ENCODE measurements around the gene SEZ6.

The SEZ6 gene

DNA sequence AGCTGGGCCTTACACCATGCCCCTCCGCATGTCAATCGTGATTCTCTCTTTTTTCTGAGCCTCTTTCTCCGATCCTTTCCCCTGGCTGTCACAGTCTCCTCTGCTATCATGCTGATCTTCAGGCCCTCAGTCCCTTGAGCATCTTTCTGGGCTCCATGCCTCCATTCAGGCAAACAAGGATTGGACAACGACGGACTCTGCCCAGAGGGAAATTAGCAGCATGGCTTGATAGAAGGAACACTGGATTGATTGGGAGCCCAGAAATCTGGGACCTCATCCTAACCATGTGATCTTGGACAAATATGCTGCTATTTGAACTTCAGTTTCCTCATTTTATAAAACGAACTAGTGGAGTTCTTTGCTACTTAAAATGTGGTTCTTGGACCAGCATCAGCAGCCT, 35.0 kb downstream of the SEZ6 start:
- no peak for DNase-seq

DNA sequence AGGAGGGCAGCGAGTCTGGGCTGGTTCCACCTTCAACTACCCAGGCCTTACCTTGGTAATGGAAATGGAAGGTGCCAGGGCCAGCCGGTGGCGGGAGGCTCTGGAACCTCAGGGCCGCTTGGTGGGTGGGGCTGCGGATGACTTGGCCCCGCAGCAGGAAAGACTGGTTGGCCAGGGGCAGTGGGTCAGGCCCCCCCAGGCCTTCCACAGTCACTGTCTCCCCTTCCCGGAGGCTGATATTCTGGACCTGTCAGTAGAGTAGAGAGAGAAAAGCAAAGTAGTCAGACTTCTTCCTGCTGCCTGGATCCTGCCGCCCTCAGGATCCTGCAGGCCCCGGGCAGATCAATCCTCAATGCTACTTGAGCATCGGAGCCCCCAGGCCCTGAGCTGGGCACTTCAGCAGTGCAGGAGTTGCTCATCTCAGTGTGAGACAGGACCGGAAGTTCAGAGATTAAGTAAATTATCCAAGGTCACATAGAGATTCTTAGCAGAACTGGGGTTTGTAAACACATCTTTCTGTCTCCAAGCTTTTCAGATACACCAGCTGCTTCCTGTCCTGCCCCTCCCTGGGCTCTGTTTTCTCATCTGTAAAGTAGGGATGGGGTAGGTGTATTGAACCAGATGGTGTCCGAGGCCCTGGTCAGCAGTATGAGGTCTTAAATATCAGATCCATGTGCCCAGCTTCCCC, 36.0 kb downstream of the SEZ6 start:
- no peak for DNase-seq

DNA sequence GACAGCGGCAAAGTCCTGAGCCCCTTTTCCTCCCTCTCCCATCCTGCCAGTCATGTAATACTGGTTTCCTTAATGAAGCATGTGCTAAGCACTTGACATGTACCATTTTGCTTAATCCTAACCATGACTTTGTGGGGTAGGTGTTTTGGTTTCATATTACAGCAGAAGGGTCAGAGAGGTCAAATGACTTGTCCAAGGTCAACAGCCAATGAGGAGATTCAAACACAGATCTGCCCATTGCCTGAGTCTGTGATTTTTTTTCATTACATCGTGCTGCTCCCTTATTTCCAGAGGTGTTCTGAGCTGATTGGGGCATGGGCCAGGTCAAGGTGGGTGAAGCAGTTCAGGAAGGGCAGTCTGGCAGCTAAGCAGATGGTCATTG, 36.9 kb downstream of the SEZ6 start:
- no peak for DNase-seq

DNA sequence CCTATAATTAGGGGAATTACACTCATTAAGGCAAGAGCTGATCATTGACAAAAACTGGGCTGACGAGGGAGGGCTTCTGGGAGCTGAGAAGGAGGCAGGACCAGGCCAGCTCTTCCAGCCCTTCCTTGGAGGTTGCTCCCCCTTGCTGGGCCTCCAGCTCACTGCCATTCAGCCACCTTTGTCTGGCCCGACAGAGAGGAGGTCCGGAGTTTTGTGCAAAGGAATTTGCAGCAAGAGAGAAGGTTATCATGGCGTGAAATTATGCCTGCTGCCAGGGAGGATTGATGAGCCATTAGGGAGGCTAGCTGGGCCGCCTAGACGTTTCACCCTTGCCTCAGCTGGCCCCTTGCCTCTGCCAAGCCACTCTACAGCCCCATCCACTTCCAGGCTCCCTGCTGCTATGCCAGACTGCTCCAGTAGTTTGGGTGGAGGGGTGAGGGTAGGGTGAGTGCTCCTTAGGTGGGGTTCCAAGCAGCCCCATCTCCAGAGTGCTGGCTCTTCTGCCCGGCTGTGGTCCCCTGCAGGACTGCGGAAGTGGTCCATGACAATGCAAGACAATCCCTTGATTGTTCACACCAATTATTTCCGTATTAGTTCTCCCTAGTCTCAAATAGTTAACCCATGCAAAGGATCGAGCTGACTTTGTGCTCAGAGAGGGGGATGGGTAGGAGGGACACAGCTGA, 37.5 kb downstream of the SEZ6 start:
- no peak for DNase-seq

DNA sequence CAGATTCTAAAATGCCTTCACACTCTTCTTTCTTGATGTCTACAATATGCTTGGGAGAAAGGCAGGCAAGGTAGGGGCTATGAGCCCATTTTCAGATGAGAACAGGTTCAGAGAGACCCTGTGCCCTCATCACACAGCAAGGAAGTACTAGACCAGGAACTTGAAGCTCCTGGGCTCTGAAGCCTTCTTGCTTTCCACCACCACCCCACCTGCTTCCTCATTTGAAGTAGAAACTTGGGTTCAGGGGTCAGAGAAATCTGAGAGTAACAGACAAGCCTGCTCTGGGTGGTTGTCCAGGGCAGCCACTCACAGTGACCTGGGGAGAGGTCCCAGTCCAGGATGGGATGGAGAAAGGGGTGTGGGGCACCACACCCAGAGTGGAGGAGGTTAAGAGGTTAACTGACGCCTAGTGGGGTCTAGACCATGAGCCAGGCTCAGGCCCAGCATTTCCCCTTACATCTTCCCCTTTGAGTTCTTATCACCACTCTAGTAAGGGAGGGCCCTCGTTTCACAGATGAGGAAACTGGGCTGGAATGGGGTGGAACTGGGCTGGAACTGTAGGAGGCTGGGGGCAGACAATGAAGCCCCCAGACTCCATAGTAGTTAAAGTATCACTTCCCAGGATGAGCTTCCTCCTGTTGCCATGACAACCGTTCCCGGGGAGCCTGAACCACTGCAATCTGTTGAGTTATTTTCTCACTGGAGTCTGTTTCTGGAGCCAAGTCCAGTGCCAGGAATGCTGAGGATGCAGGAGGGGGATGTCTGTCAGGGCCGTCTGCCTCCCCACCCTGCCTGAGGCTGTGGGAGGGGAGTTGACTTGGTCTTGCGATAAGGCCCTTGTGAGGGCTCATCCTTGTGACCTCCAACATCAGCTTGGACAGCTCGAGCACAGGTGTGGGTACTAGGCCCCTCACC, 38.4 kb downstream of the SEZ6 start:
- DNase-seq = no peak

DNA sequence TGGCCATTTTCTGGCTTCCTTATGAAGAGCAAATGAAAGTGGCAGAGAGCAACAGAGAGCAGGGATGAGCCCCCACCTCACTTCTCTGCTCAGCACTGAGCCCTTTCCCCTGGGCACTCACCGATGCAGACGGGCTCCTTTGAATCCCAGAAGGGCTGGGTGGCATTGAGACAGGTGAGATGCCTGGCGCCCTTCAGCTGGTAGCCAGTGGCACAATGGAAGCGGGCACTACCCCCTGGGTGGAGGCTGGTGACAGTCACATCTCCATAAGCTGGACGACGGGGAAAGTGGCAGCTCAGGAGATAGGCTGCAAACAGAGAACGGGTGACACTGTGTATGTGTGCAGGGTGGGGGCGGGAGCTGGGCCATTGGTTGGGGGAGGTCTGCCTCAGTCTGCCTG, 42.0 kb downstream of the SEZ6 start:
- DNase-seq = no peak

DNA sequence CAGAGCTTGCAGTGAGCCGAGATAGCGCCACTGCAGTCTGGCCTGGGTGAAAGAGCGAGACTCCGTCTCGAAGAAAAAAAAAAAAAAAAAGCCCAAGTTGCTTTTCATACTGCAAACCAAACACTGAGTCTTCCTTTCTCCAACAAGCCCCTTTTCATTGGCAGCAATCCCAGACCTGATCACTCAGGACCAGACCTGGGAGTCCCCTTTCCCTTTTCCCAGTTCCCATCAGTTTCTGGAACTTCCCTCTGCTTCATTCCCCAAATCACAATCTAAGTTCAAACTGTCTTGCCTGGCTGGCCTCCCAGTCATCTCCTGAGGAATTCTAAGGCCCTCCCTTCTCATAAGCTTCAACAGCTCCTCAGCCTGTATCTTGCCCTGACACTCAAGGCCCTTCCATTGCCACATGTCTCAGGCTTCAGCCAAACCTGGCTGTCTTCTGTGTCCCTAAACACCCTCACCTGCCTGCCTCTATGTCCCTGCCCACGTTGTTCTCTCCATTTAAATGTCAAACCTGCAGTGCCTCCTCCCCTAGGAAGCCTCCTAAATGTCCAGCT, 42.7 kb downstream of the SEZ6 start:
- DNase-seq = no peak

DNA sequence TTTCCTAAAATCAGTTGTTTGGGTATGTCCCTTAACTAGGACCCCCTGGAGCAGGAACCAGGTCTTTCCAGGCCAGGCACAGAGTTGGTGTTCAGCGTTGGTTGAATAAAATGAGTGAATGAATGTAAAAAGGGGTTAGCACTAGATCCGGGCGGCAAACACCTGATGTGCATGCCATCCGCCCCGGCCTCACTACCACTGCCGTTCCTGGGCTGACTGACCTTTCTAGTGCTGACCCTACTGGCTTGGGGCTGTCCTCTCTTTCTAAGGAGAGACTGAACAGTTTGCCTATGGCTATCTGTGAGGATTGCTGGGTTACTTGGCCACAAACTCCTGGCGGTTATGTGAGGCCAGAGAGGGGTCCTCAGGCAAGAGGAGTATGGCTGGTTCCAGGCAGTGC, 44.4 kb downstream of the SEZ6 start:
- DNase-seq = no peak

DNA sequence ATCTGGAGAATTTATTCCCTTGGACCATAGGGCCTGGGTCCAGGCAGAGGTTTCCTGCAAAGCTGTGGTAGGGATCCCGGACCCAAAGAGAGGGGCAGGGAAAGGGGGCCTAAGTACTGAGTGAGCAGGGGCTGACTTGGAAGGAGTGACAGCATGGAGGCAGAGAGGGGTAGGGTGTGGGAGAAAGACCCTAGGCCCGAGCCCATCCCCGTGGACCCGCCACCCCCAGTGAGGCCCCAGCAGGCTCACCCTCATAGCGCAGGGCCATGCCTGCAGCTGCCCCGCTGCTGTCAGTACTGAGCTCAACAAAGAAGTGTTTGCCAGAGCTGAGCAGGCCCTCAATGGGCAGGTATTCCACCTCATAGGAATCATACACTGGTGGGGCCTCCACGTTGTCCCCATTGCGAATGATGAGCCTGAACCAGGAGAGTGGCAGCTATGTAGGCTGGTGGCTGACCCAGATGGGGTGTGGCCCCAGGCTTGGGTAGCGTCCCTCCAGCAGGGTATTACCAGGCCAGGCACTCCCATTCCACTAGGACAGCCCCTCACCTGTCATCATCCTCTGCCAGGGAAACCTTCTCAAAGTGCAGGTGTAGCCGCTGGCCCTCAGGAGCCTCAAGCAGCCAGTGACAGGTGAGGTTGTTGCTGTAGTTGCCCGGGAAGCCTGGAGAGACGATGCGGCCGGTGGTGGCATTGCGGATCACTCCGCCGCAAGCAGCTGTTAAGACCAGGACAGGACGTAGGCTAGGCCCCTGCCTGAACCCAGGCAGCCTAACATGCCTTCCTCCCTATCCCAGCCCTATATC, 45.4 kb downstream of the SEZ6 start:
- DNase-seq = no peak

DNA sequence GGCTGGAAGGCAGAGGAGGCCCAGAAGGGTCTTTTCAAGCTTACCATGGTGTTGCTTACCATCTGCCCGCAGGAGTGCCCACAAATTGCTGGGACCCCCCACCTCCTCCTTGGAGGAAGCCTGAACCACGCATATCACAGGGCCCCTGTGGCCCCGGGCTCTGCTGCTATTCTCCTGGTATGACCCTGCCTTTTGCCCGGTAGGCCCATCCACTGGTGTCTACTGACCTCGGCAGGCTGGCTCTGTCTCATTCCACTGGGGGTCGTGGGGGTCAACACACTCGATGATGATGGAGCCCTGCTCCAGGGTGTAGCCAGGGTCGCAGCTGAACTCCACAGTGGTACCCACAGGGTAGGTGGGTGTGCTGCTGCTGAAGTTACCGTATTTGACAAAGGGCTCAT, 46.4 kb downstream of the SEZ6 start:
- DNase-seq = no peak

DNA sequence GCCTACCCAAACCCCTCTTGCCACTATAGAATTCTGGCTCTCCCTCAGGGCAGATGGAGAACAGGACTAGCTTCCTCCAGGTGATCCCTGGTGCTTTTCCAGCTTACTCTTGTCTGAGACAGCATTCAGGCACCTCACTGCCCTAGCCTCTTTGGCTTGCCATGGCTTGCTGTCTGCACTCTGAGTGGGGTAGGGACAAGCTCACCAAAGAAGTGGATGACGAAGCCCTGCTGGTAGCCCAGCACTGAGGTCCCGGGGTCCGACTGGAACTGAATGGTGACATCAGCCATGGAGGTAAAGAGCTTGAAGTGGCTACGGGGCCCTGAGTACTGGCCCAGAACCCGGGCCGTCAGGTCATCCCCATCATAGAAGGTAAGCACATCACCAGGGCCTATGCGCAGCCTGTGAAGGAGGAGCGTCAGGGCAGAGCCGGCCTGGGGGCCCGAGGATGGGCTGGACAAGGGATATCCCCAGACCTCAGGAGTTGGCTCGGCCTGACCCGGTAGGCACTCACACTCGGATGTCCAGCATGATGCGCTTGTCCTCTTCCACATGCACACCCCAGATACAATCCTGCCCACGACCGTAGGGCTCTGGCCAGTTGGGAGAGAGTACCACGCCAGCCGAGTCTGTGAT, 46.9 kb downstream of the SEZ6 start:
- DNase-seq = no peak

DNA sequence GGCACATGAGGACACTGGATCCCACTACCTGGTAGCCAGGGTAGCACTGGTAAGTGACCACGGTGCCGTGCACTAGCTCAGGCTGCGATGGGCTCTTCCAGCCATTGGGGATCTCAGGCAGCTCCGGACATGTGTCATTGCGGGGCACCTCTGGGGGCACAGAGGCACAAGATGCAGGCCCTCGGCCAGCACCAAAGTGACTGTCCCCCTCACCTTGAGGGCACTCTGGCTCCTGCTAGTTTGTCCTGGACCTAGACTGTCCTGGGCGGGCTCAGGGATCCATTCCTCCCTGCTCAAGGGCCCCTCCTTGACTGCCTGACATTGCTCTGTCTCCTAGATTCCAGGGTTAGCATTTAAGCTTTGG, 47.9 kb downstream of the SEZ6 start:
- DNase-seq = no peak

DNA sequence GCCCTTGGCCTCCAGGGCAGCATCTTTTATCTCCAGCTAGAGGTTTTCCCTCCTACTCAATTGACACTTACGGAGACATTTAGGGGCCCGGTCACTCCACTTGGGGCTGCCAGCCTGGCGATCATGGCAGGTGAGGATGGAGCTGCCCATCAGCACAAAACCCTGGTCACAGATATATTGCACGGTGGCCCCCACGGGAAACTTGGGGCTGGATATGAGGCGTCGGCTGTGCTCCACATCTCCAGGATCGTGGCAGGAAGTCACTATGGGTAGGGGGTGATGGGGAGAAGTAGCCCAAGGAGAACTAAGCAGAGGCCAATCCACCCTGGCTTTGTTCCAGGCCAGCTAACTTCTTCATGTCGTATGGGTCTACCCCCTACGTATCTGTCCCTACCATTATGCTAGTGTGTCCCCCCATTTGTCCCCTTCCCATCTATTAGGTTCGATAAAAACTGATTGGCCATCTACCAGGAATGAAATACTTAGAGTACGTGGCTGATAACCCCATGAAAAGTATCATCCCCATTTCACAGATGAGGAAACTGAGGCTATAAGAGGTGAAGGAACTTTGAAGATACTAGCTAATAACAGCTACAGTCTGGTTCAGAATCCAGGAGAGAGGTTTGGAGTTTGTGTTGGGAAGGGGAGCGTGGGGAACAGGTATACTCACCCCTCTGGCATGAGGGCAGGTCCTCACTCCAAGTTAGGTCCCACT, 48.4 kb downstream of the SEZ6 start:
- no peak for DNase-seq

DNA sequence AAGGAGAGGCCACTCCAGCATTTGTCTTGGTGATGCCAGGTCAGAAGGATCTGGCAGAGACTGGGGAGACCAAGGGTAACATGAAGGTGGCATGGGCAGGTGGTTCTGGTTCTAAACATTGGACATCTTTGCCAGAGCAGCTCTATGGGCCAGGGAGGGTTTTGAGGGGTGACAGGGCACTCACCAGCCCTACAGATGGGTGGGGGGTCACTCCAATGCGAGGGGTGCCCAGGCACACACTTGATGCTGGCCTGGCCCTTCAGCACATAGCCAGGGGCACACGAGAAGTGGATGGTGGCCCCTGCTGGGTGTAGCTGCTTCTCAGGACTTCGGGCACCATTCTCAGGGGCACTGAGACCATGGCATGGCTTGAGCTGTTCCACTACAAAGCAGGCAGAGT, 49.0 kb downstream of the SEZ6 start:
- DNase-seq = no peak

DNA sequence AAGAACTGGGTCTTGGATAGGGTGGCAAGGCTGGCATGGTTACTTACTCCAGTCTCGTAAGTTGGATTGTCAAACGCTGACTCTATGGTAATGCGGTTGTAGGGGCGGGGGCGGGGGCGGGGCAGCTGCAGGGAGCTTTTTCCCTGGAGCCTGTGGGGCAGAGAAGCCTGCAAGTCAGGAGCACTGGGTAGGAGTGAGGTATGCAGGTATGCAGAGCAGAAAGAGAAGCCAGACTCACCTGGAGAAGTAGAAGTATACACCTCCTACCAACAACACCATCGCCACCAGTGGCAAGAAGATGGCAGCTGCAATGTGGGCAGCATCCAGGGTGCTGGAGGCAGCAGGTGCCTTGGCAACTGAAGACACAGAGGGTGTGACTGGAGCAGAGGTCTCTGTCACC, 49.7 kb downstream of the SEZ6 start:
- no peak for DNase-seq

DNA sequence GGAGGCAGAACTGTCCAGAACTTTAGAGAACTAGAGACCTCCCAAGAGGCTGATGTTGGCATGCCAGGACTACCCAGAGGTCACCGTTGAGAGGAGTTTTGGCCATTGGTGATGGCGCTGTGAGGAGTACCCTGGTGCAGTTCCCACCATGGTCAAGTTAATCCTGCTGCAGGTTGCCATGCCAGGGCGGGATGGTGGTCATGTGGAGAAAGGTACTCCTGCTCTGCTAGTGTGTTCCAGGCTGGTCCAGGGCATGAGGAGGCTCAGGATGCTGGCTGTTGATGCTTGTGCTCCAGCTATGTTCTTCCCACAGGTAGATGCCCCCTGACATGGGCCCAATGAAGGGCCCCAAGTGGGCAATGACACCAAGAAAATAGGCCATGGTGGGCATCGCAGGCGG, 50.4 kb downstream of the SEZ6 start:
- DNase-seq = no peak

DNA sequence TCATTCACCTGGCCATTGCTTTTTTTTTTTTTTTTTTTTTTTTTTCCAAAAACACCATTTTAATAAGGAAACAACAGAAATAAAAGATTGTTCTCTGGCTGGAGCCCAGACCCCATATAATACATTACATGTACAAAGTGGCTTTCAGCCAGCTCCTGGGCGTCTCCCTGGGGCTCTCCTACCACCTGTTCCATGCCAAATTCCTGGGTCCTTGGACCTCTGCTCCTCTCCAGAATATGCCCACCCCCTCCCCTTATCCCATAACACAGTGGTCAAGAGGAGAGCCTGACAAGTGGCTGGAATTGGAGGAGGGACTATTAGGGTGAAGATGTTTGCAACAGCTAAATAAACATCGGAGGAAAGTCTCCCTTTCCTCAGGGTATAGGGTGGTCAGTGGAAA, 50.9 kb downstream of the SEZ6 start:
- no peak for DNase-seq

DNA sequence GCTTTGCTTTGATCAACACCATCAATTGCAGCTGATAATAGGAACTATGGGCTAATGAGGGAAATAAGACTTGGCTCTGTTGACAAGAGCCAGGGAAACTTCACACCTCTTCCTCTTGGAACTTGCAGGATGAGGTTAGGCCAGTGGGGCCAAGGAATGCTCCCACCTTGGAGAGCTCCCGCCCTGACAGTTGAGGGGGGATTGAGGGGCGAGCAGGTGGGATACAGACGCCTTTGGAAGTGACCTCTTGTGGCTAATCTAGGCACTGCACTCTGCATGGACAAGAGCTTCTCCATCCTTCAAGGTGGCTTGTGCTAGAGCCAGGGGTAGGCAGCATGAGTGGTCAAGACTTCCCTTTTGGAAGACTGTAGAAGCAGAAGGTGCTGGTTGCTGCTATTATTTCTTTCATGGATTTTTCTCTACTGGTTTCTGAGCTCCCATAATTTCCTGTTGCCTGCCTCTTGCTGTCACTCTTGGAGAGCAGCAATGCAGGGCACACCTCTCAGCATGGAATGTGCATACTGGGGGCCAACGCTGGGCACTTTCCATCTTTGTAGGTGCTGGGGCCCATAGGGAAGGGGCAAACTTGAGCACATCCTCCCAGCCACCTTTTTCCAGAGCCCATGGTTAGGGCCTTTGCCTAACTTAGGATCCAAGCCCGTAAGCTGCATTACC, 52.3 kb downstream of the SEZ6 start:
- peak; percentile 58 for DNase-seq

DNA sequence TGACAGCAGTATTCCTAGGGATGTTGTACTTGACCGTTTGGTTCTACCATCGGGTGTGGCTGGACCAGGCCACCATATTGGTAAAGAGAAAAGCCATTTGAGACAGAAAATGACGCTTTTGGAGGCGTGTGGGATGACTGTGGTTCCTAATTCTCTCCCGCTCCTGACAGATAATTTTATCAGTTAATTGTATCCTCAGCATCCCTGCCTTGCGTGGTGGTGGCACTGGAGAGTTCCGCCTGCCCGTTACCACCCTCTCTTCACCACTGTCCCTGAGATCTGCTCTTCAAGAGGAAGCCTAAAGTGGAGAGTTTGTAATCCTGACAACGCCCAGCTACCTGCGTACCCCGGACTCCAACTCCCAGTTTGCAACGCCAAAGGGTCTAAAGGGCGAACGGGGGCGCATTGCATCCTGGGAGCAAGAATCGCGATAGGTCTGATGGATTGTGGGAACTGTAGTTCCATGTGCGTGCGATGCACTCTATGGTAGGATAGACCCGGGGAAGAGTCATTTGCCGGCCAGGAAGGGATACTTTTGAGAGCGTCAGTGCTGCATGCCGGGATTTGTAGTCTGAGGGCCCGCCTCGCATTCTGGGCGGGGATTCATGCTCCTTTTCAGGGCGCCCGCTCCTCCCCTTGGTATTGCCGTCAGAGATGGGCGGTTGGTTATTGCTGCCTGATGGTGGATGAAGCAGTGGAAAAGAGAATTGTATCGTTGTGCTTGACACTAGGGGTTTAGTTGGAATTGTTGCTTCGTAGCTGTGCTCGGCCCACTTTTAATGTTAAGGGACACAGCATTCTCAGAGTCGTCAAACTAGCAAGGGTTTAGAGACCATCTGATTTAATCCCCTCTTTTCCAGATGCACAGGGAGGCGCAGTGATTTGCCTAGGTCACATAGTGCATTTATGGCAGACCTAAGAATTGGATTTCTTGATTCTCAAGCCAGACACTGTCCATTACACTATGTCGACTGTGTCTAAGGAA, 53.5 kb downstream of the SEZ6 start:
- DNase-seq = peak; percentile 99

Data from CD4-positive, alpha-beta T cell treated with Interleukin-12 subunit alpha and Interleukin-12 subunit beta, for 1 hour (primary cell).